ENCODE measurements around the gene RSF1. TPM values are rescaled to one million over a fixed set of nuclear protein-coding genes. Genes with fewer than 3 reads are reported as not detected.

Gene RSF1
- polyA plus RNA-seq, 1 donor (not counting 4 experiments of a cell fraction or from before 2014, with no cell fraction given), result 20.9 TPM

GRCh38 chr11:77753230-77753629 lies 67.3 kb downstream of the RSF1 start:
- H3K9ac ChIP-seq (ENCODE audit: control insufficient read depth, extremely low read depth, insufficient read depth, low read length), result no peak overlapping the region
- DNase-seq (ENCODE audit: low read depth, low spot score) (no peak), FAIRE-seq (no peak)
- no peaks in the 10 kb centered on the region for H3K36me3 ChIP-seq (ENCODE audit: control insufficient read depth in 2 of 2, extremely low read depth in 1 of 2, insufficient read depth in 2 of 2, low read length in 2 of 2)
- dilution Hi-C loops (cut with MboI; ENCODE audit: extremely low pct_ligation_motif_present, low sequenced_read_pairs), result no loop called here
- TF ChIP-seq CTCF (optimal IDR thresholded peaks at IDR 0.05 in 1 of 3, IDR thresholded peaks at IDR 0.05 in 1 of 3, conservative IDR thresholded peaks at IDR 0.05 in 1 of 3; ENCODE audit: extremely low read depth in 1 of 3, insufficient read depth in 2 of 3, low read length in 3 of 3), result no peak
- TF ChIP-seq EZH2 (IDR thresholded peaks at IDR 0.05; ENCODE audit: low read length), result no peak
- H3K4me1 ChIP-seq (ENCODE audit: control insufficient read depth, extremely low read depth, insufficient read depth, low read length), result no peaks in the 10 kb centered on the region
- H3K4me3 ChIP-seq (ENCODE audit: control insufficient read depth in 2 of 3, extremely low read depth in 1 of 3, insufficient read depth in 2 of 3, low read depth in 1 of 3, low read length in 3 of 3), result no peak overlapping the region
- no peak overlapping the region for H2AFZ ChIP-seq (ENCODE audit: control insufficient read depth, low read length)
- no peak overlapping the region for H3K4me2 ChIP-seq (ENCODE audit: control insufficient read depth, extremely low read depth, insufficient read depth, low read depth, low read length)
- peaks cover 15% of the 10 kb centered on the region for H3K79me2 ChIP-seq (ENCODE audit: control insufficient read depth, insufficient read depth, low read length)
- H3K9me3 ChIP-seq (ENCODE audit: control insufficient read depth, low read depth, low read length), result no peaks in the 10 kb centered on the region
- no peaks in the 10 kb centered on the region for H3K27me3 ChIP-seq (ENCODE audit: control insufficient read depth, extremely low read depth, insufficient read depth, low read length)
- no peaks in the 10 kb centered on the region for H4K20me1 ChIP-seq (ENCODE audit: control insufficient read depth, extremely low read depth, insufficient read depth, low read length)
- H3K27ac ChIP-seq (ENCODE audit: control insufficient read depth, insufficient read depth, low read length), result no peak overlapping the region
- H3K9me1 ChIP-seq (ENCODE audit: control insufficient read depth, extremely low read depth, insufficient read depth, low read length), result no peaks in the 10 kb centered on the region

- no peak overlapping the region for H3K4me3 ChIP-seq (ENCODE audit: control insufficient read depth in 2 of 3, extremely low read depth in 1 of 3, insufficient read depth in 2 of 3, low read depth in 1 of 3, low read length in 3 of 3)
- no peaks in the 10 kb centered on the region for H3K9me3 ChIP-seq (ENCODE audit: control insufficient read depth, low read depth, low read length)
- H3K9me1 ChIP-seq (ENCODE audit: control insufficient read depth, extremely low read depth, insufficient read depth, low read length), result no peaks in the 10 kb centered on the region
- TF ChIP-seq EZH2 (IDR thresholded peaks at IDR 0.05; ENCODE audit: low read length), result no peak
- no peak for TF ChIP-seq CTCF (optimal IDR thresholded peaks at IDR 0.05 in 1 of 3, IDR thresholded peaks at IDR 0.05 in 1 of 3, conservative IDR thresholded peaks at IDR 0.05 in 1 of 3; ENCODE audit: extremely low read depth in 1 of 3, insufficient read depth in 2 of 3, low read length in 3 of 3)
- DNase-seq (ENCODE audit: low read depth, low spot score) (no peak), FAIRE-seq (no peak)
- no peak overlapping the region for H3K27ac ChIP-seq (ENCODE audit: control insufficient read depth, insufficient read depth, low read length)
- H3K36me3 ChIP-seq (ENCODE audit: control insufficient read depth in 2 of 2, extremely low read depth in 1 of 2, insufficient read depth in 2 of 2, low read length in 2 of 2), result no peaks in the 10 kb centered on the region
- H4K20me1 ChIP-seq (ENCODE audit: control insufficient read depth, extremely low read depth, insufficient read depth, low read length), result peaks cover 4% of the 10 kb centered on the region
- H3K27me3 ChIP-seq (ENCODE audit: control insufficient read depth, extremely low read depth, insufficient read depth, low read length), result no peaks in the 10 kb centered on the region
- H3K9ac ChIP-seq (ENCODE audit: control insufficient read depth, extremely low read depth, insufficient read depth, low read length), result no peak overlapping the region
- H2AFZ ChIP-seq (ENCODE audit: control insufficient read depth, low read length), result no peak overlapping the region
- dilution Hi-C loops (cut with MboI; ENCODE audit: extremely low pct_ligation_motif_present, low sequenced_read_pairs), result no loop called here
- H3K4me1 ChIP-seq (ENCODE audit: control insufficient read depth, extremely low read depth, insufficient read depth, low read length), result peaks cover 3% of the 10 kb centered on the region
- H3K79me2 ChIP-seq (ENCODE audit: control insufficient read depth, insufficient read depth, low read length), result peaks cover 17% of the 10 kb centered on the region
- no peak overlapping the region for H3K4me2 ChIP-seq (ENCODE audit: control insufficient read depth, extremely low read depth, insufficient read depth, low read depth, low read length)
Observed at GRCh38 chr11:77752516-77752915, 68.0 kb downstream of the RSF1 start.
